HEK293 (cell line): ENCODE results near the gene TMEM260.

ENCODE experiments used
- CTCF ChIA-PET: fragments of 350-600 bp; formaldehyde crosslinking; extraction: SDS; loops from one replicate; lab custom pipeline; 2021; ENCODE audit warnings: antibody characterized with exemption; lab: Yijun Ruan, JAX
- POLR2A ChIA-PET: fragments of 300-600 bp; formaldehyde crosslinking; extraction: SDS; loops from one replicate; lab custom pipeline; 2020; ENCODE audit warnings: antibody characterized with exemption, inconsistent platforms; lab: Yijun Ruan, JAX
- H3K27ac ChIP-seq: fragments of 200-500 bp; sonication (Bioruptor generic); 2 replicates; pipeline ENCODE4 v1.5.1; 2014; ENCODE audit warnings: low read depth, low read length, control low read depth, inconsistent platforms; ENCODE audit errors: extremely low read depth
- H3K36me3 ChIP-seq, 2 experiments: fragments of 200-500 bp in 1 of 2; sonication (Bioruptor generic) in 1 of 2; 1 replicate in 1 of 2; 2 replicates in 1 of 2; pipeline ENCODE4 v1.5.1; 2014 to 2017; ENCODE audit warnings: inconsistent platforms in 2 of 2, low read length in 2 of 2; ENCODE audit not compliant: control insufficient read depth in 2 of 2, insufficient read depth in 1 of 2
- H3K4me1 ChIP-seq: fragments of 200-500 bp; sonication (Bioruptor generic); 2 replicates; pipeline ENCODE4 v1.5.1; 2014; ENCODE audit warnings: mild to moderate bottlenecking, low read length, inconsistent platforms; ENCODE audit not compliant: control insufficient read depth, insufficient read depth
- H3K4me3 ChIP-seq: 2 replicates; pipeline ENCODE4 v1.5.1; 2011; ENCODE audit warnings: low read depth, mild to moderate bottlenecking, control low read depth, low read length, moderate library complexity
- H3K9me3 ChIP-seq: fragments of 200-500 bp; sonication (Bioruptor generic); 2 replicates; pipeline ENCODE4 v1.5.1; 2014; ENCODE audit warnings: low read depth, low read length, inconsistent platforms; ENCODE audit not compliant: control insufficient read depth, insufficient read depth
- GLI2 ChIP-seq: fragments of 450-650 bp; formaldehyde crosslinking; IDR thresholded peaks from 2 replicates; pipeline ENCODE4; 2017; ENCODE audit warnings: missing biosample characterization, missing genetic modification characterization, low read depth, borderline replicate concordance
- KLF1 ChIP-seq: fragments of 450-650 bp; formaldehyde crosslinking; IDR thresholded peaks from 2 replicates; pipeline ENCODE4 v1.5.1; 2016; ENCODE audit warnings: missing biosample characterization, missing genetic modification characterization
- MEIS1 ChIP-seq: sonication (generic); formaldehyde crosslinking; IDR thresholded peaks from 2 replicates; pipeline ENCODE4 v1.8.1; 2022; ENCODE audit warnings: missing genetic modification reagents, mild to moderate bottlenecking, borderline replicate concordance
- ZBTB1 ChIP-seq: fragments of 450-650 bp; formaldehyde crosslinking; IDR thresholded peaks from 2 replicates; pipeline ENCODE4 v1.5.1; 2016; ENCODE audit warnings: missing biosample characterization, missing genetic modification characterization
- ZFHX2 ChIP-seq: fragments of 450-650 bp; formaldehyde crosslinking; conservative IDR thresholded peaks from 2 replicates; pipeline ENCODE4 v1.5.1; 2016; ENCODE audit warnings: missing biosample characterization, missing genetic modification characterization
- ZNF10 ChIP-seq: fragments of 450-650 bp; formaldehyde crosslinking; IDR thresholded peaks from 2 replicates; pipeline ENCODE4 v1.5.1; 2017; ENCODE audit warnings: missing biosample characterization, missing genetic modification characterization
- ZNF132 ChIP-seq: fragments of 450-650 bp; formaldehyde crosslinking; IDR thresholded peaks from 2 replicates; pipeline ENCODE4 v1.5.1; 2017; ENCODE audit warnings: missing biosample characterization, missing genetic modification characterization, borderline replicate concordance
- ZNF169 ChIP-seq: fragments of 450-650 bp; formaldehyde crosslinking; IDR thresholded peaks from 2 replicates; pipeline ENCODE4 v1.5.1; 2016; ENCODE audit warnings: missing biosample characterization, missing genetic modification characterization
- ZNF221 ChIP-seq: fragments of 450-650 bp; formaldehyde crosslinking; IDR thresholded peaks from 2 replicates; pipeline ENCODE4 v1.5.1; 2017; ENCODE audit warnings: missing biosample characterization, missing genetic modification characterization, borderline replicate concordance
- ZNF248 ChIP-seq: fragments of 450-650 bp; formaldehyde crosslinking; IDR thresholded peaks from 2 replicates; pipeline ENCODE4 v1.5.1; 2017; ENCODE audit warnings: missing biosample characterization, missing genetic modification characterization
- ZNF302 ChIP-seq: fragments of 450-650 bp; formaldehyde crosslinking; IDR thresholded peaks from 2 replicates; pipeline ENCODE4 v1.5.1; 2016; ENCODE audit warnings: missing biosample characterization, missing genetic modification characterization, low read depth
- ZNF416 ChIP-seq: fragments of 450-650 bp; formaldehyde crosslinking; IDR thresholded peaks from 2 replicates; pipeline ENCODE4 v1.5.1; 2016; ENCODE audit warnings: missing biosample characterization, missing genetic modification characterization
- ZNF548 ChIP-seq: fragments of 450-650 bp; formaldehyde crosslinking; IDR thresholded peaks from 2 replicates; pipeline ENCODE4 v1.5.1; 2016; ENCODE audit warnings: missing biosample characterization, missing genetic modification characterization
- ZNF626 ChIP-seq: fragments of 450-650 bp; sonication (Bioruptor Pico); formaldehyde crosslinking; IDR thresholded peaks from 2 replicates; pipeline ENCODE4 v1.5.1; 2018; ENCODE audit warnings: missing biosample characterization, missing genetic modification characterization, inconsistent platforms
- ZSCAN16 ChIP-seq: fragments of 450-650 bp; formaldehyde crosslinking; IDR thresholded peaks from 2 replicates; pipeline ENCODE4 v1.5.1; 2016; ENCODE audit warnings: missing biosample characterization, missing genetic modification characterization
- TF ChIP-seq, protein P1 (sequence below): fragments of 450-650 bp; formaldehyde crosslinking; IDR thresholded peaks from 2 replicates; pipeline ENCODE4 v1.5.1; 2017; ENCODE audit warnings: missing biosample characterization, mild to moderate bottlenecking, missing genetic modification characterization, moderate library complexity
- TF ChIP-seq, protein P2 (sequence below): fragments of 450-650 bp; formaldehyde crosslinking; IDR thresholded peaks from 2 replicates; pipeline ENCODE4 v1.5.1; 2016; ENCODE audit warnings: missing biosample characterization, missing genetic modification characterization
- TF ChIP-seq, protein P3 (sequence below): fragments of 450-650 bp; formaldehyde crosslinking; IDR thresholded peaks from 2 replicates; pipeline ENCODE4 v1.5.1; 2016; ENCODE audit warnings: missing biosample characterization, missing genetic modification characterization
- TF ChIP-seq, protein P4 (sequence below): fragments of 450-650 bp; formaldehyde crosslinking; IDR thresholded peaks from 2 replicates; pipeline ENCODE4 v1.5.1; 2016; ENCODE audit warnings: missing biosample characterization, missing genetic modification characterization
- TF ChIP-seq, protein P5 (sequence below): fragments of 450-650 bp; formaldehyde crosslinking; IDR thresholded peaks from 2 replicates; pipeline ENCODE4 v1.5.1; 2016; ENCODE audit warnings: missing biosample characterization, missing genetic modification characterization, low read depth

Gene TMEM260

DNA sequence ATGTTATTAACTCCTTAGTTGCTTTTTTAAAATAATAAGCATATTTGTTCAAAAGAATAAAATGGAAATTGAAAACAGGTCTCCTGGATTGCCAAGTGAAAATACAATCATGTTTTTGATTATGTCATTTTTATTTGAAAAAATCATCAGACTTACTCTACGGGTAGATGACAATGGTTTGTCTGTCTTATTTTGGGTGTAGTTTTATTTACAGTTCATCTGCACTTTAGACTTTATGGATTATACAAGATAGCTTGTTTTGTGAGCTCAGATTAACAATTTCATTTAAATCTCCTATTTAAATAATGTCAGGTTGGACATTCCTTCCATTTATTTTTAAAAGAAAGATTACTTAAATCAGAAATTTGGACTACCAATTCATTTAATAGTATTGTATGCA is 14.8 kb downstream of the TMEM260 start:
- TF ChIP-seq ZNF416 (tag by site-specific recombination) (no peak), GLI2 (tag by site-specific recombination) (no peak), MEIS1 (CRISPR knock-in tag) (no peak), ZNF302 (tag by site-specific recombination) (no peak), ZNF221 (tag by site-specific recombination) (no peak), ZNF169 (tag by site-specific recombination) (no peak), ZNF548 (tag by site-specific recombination) (no peak), KLF1 (no peak), ZNF10 (tag by site-specific recombination) (no peak), ZBTB1 (tag by site-specific recombination) (no peak)
- TF ChIP-seq, protein P1, sequence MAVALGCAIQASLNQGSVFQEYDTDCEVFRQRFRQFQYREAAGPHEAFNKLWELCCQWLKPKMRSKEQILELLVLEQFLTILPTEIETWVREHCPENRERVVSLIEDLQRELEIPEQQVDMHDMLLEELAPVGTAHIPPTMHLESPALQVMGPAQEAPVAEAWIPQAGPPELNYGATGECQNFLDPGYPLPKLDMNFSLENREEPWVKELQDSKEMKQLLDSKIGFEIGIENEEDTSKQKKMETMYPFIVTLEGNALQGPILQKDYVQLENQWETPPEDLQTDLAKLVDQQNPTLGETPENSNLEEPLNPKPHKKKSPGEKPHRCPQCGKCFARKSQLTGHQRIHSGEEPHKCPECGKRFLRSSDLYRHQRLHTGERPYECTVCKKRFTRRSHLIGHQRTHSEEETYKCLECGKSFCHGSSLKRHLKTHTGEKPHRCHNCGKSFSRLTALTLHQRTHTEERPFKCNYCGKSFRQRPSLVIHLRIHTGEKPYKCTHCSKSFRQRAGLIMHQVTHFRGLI (tag by site-specific recombination): no peak
- TF ChIP-seq, protein P2, sequence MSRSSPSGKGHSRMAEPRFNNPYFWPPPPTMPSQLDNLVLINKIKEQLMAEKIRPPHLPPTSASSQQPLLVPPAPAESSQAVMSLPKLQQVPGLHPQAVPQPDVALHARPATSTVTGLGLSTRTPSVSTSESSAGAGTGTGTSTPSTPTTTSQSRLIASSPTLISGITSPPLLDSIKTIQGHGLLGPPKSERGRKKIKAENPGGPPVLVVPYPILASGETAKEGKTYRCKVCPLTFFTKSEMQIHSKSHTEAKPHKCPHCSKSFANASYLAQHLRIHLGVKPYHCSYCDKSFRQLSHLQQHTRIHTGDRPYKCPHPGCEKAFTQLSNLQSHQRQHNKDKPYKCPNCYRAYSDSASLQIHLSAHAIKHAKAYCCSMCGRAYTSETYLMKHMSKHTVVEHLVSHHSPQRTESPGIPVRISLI (tag by site-specific recombination): no peak
- TF ChIP-seq, protein P3, sequence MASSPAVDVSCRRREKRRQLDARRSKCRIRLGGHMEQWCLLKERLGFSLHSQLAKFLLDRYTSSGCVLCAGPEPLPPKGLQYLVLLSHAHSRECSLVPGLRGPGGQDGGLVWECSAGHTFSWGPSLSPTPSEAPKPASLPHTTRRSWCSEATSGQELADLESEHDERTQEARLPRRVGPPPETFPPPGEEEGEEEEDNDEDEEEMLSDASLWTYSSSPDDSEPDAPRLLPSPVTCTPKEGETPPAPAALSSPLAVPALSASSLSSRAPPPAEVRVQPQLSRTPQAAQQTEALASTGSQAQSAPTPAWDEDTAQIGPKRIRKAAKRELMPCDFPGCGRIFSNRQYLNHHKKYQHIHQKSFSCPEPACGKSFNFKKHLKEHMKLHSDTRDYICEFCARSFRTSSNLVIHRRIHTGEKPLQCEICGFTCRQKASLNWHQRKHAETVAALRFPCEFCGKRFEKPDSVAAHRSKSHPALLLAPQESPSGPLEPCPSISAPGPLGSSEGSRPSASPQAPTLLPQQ (tag by site-specific recombination): no peak
- TF ChIP-seq, protein P4, sequence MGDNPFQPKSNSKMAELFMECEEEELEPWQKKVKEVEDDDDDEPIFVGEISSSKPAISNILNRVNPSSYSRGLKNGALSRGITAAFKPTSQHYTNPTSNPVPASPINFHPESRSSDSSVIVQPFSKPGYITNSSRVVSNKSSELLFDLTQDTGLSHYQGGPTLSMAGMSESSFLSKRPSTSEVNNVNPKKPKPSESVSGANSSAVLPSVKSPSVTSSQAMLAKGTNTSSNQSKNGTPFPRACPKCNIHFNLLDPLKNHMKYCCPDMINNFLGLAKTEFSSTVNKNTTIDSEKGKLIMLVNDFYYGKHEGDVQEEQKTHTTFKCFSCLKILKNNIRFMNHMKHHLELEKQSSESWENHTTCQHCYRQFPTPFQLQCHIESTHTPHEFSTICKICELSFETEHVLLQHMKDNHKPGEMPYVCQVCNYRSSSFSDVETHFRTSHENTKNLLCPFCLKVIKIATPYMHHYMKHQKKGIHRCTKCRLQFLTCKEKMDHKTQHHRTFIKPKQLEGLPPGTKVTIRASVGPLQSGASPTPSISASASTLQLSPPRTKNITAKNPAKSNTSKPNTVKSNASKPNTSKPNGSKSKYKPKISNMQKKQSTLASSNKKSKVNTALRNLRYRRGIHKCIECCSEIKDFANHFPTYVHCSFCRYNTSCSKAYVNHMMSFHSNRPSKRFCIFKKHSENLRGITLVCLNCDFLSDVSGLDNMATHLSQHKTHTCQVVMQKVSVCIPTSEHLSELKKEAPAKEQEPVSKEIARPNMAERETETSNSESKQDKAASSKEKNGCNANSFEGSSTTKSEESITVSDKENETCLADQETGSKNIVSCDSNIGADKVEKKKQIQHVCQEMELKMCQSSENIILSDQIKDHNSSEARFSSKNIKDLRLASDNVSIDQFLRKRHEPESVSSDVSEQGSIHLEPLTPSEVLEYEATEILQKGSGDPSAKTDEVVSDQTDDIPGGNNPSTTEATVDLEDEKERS (tag by site-specific recombination): no peak
- TF ChIP-seq, protein P5, sequence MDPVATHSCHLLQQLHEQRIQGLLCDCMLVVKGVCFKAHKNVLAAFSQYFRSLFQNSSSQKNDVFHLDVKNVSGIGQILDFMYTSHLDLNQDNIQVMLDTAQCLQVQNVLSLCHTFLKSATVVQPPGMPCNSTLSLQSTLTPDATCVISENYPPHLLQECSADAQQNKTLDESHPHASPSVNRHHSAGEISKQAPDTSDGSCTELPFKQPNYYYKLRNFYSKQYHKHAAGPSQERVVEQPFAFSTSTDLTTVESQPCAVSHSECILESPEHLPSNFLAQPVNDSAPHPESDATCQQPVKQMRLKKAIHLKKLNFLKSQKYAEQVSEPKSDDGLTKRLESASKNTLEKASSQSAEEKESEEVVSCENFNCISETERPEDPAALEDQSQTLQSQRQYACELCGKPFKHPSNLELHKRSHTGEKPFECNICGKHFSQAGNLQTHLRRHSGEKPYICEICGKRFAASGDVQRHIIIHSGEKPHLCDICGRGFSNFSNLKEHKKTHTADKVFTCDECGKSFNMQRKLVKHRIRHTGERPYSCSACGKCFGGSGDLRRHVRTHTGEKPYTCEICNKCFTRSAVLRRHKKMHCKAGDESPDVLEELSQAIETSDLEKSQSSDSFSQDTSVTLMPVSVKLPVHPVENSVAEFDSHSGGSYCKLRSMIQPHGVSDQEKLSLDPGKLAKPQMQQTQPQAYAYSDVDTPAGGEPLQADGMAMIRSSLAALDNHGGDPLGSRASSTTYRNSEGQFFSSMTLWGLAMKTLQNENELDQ (tag by site-specific recombination): no peak
- Histone ChIP-seq H3K9me3 (no peaks in the 10 kb centered on the region), H3K4me1 (peaks cover 27% of the 10 kb centered on the region), H3K36me3 (peaks cover 4 to 10% of the 10 kb centered on the region in 2 experiments), H3K27ac (no peak overlapping the region), H3K4me3 (no peak overlapping the region)
- ChIA-PET CTCF (no interaction called here), POLR2A (no interaction called here)

DNA sequence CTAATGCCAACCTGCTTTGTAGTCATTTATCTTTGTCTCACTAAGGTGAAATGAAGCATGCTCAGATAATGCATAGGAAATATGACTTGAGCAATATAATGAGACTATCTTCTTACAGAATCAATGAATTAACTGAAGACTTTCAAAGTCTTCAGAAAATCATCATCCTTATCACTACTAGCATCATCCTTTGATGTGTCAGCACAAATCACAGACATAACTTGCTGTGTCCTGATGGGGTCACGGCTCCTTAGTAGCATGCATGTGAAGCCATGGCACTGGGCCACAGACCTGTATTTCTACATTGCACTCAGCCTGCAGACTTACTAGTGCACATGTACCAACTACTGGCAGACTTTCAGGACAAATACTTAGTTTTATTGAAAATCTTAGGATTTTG is 18.9 kb downstream of the TMEM260 start:
- H3K9me3 ChIP-seq: no peaks in the 10 kb centered on the region
- no peak overlapping the region for H3K4me3 ChIP-seq
- TF ChIP-seq ZNF248 (tag by site-specific recombination) (no peak), ZNF626 (tag by site-specific recombination) (no peak), ZNF132 (tag by site-specific recombination) (no peak), ZFHX2 (no peak), ZSCAN16 (tag by site-specific recombination) (no peak)
- CTCF ChIA-PET: no interaction called here
- POLR2A ChIA-PET: no interaction called here
- peaks cover 4 to 10% of the 10 kb centered on the region in 2 experiments for H3K36me3 ChIP-seq
- H3K4me1 ChIP-seq: 0 out of 2 replicates have a peak, but pooled peaks cover 2% of the 10 kb centered on the region
- H3K27ac ChIP-seq: no peak overlapping the region
